Measurements from ENCODE around the gene LDLRAD4.

- TF ChIP-seq CTCF (IDR thresholded peaks at IDR 0.05) (no peak), POLR2AphosphoS5 (IDR thresholded peaks at IDR 0.05) (no peak), EP300 (IDR thresholded peaks at IDR 0.05) (no peak)
Observed at GRCh38 chr18:13256444-13257305, 38.1 kb downstream of the LDLRAD4 start.

All from stomach (tissue), 4 donors.